Smooth muscle cell (in vitro differentiated cells): Measurements from ENCODE around the gene ADAMTS2. TPM values are rescaled to one million over a fixed set of nuclear protein-coding genes. Genes with fewer than 3 reads are reported as not detected.

Experiments
- DNase-seq: peaks from one replicate; lab custom pipeline; 2025; ENCODE audit not compliant: unreplicated experiment; lab: John Stamatoyannopoulos, UW
- H2AFZ ChIP-seq: fragments of 200-600 bp; sonication (generic); 2 replicates; pipeline ENCODE4 v1.6.0; 2016; ENCODE audit warnings: antibody characterized with exemption, low read depth, mild to moderate bottlenecking
- H3F3A ChIP-seq: fragments of 200-600 bp; sonication (generic); 2 replicates; pipeline ENCODE4 v1.6.0; 2017; ENCODE audit warnings: antibody characterized with exemption, low read depth
- H3K27ac ChIP-seq: fragments of 200-600 bp; sonication (generic); 2 replicates; pipeline ENCODE4 v1.5.1; 2016; ENCODE audit warnings: low read depth, mild to moderate bottlenecking
- H3K27me3 ChIP-seq: fragments of 200-600 bp; sonication (generic); 2 replicates; pipeline ENCODE4 v1.6.1; 2016; ENCODE audit warnings: low read depth, mild to moderate bottlenecking
- H3K36me3 ChIP-seq: fragments of 200-600 bp; sonication (generic); 2 replicates; pipeline ENCODE4 v1.5.1; 2016; ENCODE audit warnings: low read depth
- H3K4me1 ChIP-seq: fragments of 200-600 bp; sonication (generic); 2 replicates; pipeline ENCODE4 v1.5.1; 2016; ENCODE audit warnings: low read depth
- H3K4me2 ChIP-seq: fragments of 200-600 bp; sonication (generic); 2 replicates; pipeline ENCODE4 v1.6.0; 2016; ENCODE audit warnings: mild to moderate bottlenecking
- H3K4me3 ChIP-seq: fragments of 200-600 bp; sonication (generic); 2 replicates; pipeline ENCODE4 v1.5.1; 2016; ENCODE audit warnings: mild to moderate bottlenecking
- H3K79me2 ChIP-seq: fragments of 200-600 bp; sonication (generic); 2 replicates; pipeline ENCODE4 v1.6.0; 2016; ENCODE audit warnings: low read depth, mild to moderate bottlenecking
- H3K9ac ChIP-seq: fragments of 200-600 bp; sonication (generic); 2 replicates; pipeline ENCODE4 v1.6.0; 2016; ENCODE audit warnings: low read depth
- H3K9me3 ChIP-seq: fragments of 200-600 bp; sonication (generic); replicated peaks from 2 replicates; pipeline ENCODE4 v1.5.1; 2016; ENCODE audit warnings: low read depth
- H4K20me1 ChIP-seq: fragments of 200-600 bp; sonication (generic); 2 replicates; pipeline ENCODE4 v1.6.0; 2016; ENCODE audit warnings: low read depth
- WGBS: methylation state at CpG from one replicate; pipeline ENCODE4 v1.1.7; 2016; ENCODE audit warnings: low lambda C conversion rate; 5-methylcytosine and 5-hydroxymethylcytosine counted together
- polyA plus RNA-seq: library from polyadenylated mRNA; unstranded; fragments of >200 nt; fragmentation: Nextera tagmentation; extraction: Ambion mirVana; gene quantifications from 2 replicates; pipeline ENCODE4 v1.2.1, GENCODE V29; 2016
- total RNA-seq: library from RNA; depleted of rRNA; stranded (reverse); fragments of >200 nt; gene quantifications from 2 replicates; pipeline ENCODE4 v1.2.3, GENCODE V29; 2014
- TF ChIP-seq, protein P1 (sequence below): fragments of 200-600 bp; sonication (generic); IDR thresholded peaks from 2 replicates; pipeline ENCODE4 v1.5.1; 2017; ENCODE audit warnings: borderline replicate concordance, mild to moderate bottlenecking, antibody characterized with exemption; ENCODE audit not compliant: insufficient read depth, poor library complexity, severe bottlenecking

Gene ADAMTS2
- total and polyA plus RNA-seq, 2 experiments from 2014 or later = 22.8 to 37.5 TPM

DNA sequence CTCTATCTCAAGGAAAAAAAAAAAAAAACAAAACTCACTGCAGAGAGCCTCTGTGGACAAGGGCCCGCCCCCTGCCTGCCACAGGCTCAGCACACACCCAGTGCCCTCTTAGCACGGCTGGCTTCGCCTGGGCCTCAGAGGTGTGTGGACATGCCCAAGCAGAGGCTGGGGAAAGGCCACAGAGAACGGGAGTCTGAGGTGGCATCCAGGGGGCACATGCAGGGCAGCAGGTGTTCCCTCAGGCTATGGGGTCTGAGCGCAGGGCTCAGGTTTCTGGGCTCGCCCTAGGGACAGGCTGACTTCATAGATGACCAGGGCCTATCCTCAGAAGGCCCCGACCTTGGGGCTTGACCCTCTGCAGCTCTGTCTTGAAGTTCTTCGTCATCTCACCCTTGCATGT is 146.4 kb downstream of the ADAMTS2 start:
- no peak overlapping the region for H3K27ac ChIP-seq
- TF ChIP-seq, protein P1, sequence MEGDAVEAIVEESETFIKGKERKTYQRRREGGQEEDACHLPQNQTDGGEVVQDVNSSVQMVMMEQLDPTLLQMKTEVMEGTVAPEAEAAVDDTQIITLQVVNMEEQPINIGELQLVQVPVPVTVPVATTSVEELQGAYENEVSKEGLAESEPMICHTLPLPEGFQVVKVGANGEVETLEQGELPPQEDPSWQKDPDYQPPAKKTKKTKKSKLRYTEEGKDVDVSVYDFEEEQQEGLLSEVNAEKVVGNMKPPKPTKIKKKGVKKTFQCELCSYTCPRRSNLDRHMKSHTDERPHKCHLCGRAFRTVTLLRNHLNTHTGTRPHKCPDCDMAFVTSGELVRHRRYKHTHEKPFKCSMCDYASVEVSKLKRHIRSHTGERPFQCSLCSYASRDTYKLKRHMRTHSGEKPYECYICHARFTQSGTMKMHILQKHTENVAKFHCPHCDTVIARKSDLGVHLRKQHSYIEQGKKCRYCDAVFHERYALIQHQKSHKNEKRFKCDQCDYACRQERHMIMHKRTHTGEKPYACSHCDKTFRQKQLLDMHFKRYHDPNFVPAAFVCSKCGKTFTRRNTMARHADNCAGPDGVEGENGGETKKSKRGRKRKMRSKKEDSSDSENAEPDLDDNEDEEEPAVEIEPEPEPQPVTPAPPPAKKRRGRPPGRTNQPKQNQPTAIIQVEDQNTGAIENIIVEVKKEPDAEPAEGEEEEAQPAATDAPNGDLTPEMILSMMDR = no peak
- no peaks in the 10 kb centered on the region for H3F3A ChIP-seq
- no peak overlapping the region for H2AFZ ChIP-seq
- no peak overlapping the region for H3K9ac ChIP-seq
- no peaks in the 10 kb centered on the region for H3K36me3 ChIP-seq
- no peaks in the 10 kb centered on the region for H3K79me2 ChIP-seq
- H3K4me2 ChIP-seq = no peak overlapping the region
- DNase-seq = no peak
- no peaks in the 10 kb centered on the region for H4K20me1 ChIP-seq
- no peak overlapping the region for H3K4me3 ChIP-seq
- H3K9me3 ChIP-seq = no peaks in the 10 kb centered on the region
- WGBS = 90% methylated on average over 8 of the region's 8 CpGs
- H3K27me3 ChIP-seq = no peaks in the 10 kb centered on the region
- H3K4me1 ChIP-seq = no peaks in the 10 kb centered on the region

DNA sequence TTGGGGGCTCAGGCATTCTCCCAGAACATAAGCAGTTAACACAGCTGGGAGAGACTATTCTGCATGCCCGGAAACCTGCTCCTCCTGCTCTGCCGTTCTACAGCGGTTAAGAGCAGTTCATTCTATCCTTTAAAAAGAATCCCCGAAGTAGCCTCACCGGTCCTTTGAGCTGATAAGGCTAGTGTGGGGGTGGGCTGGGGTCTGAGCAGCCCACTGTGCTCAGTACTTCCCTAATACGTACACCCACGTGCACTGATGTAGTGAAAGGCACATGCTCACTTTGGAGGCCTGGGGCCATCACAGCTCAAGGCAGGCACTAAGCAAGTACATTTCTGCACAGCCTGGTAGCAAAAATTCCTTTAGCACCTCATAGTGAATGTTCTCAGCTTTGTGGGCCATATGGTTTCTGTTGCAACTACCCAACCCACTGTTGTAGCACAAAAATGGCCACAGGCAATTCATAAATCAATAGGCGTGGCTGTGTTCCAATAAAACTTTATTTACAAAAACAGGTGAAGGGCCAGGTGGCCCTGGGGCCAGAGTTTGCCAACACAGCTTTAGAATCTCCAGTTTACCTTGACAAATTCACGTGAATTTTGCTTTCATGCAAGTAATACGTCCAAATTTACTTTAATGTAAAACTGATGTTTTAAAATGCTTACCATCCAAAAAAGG is 148.7 kb downstream of the ADAMTS2 start:
- Histone ChIP-seq H3K9me3 (no peaks in the 10 kb centered on the region), H2AFZ (no peak overlapping the region), H3K27ac (no peak overlapping the region), H3K4me2 (no peak overlapping the region), H3F3A (no peaks in the 10 kb centered on the region), H3K27me3 (no peaks in the 10 kb centered on the region), H3K4me3 (no peak overlapping the region), H4K20me1 (no peaks in the 10 kb centered on the region), H3K9ac (no peak overlapping the region), H3K36me3 (no peaks in the 10 kb centered on the region), H3K4me1 (no peaks in the 10 kb centered on the region), H3K79me2 (no peaks in the 10 kb centered on the region)
- WGBS = 73% methylated on average over 10 of the region's 10 CpGs
- DNase-seq = no peak
- TF ChIP-seq, protein P1 = no peak

DNA sequence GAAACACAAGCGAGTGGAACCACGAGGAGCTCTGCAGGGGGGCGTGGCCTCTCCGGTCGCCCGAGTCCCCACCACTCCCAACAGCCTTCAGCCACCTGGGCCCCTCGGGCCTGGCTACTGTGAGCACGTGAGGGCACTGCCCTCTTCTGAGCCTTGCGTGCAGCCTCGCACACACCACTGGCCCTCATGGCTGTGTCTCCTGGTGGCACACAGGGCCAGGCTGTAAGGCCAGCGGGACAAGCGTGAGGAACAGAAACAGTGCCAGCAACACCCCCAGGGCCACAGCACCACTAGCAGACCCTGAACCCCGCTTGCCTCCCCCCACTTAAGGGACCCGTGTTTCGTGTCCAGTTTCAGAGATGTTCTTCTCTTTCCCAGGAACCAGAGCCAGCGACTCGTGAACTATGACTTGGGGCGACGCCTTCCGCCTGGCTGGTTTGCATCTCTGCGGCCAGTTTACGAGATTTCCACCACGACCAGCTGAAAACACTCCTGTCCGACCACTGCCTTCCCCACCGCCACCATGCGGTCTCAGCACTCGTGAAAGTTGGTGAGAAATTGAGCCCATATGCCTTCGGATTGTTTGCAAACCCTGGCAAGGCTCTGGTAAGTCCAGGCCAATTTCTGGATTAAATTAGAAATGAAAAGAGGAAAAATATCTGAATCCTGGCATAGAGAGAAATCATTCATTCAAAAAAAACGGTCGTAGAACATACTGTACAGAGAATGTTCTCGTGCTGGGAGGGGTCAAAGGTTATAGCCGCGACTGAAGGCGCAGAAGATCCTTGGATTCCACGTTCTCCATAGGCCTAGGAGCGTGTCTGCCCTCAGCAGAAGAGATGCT is 149.5 kb downstream of the ADAMTS2 start:
- H3K4me2 ChIP-seq = no peak overlapping the region
- H3F3A ChIP-seq = no peaks in the 10 kb centered on the region
- 88% methylated on average over 36 of the region's 36 CpGs for WGBS
- TF ChIP-seq, protein P1 = no peak
- no peak overlapping the region for H3K27ac ChIP-seq
- DNase-seq = no peak
- no peaks in the 10 kb centered on the region for H3K4me1 ChIP-seq
- no peaks in the 10 kb centered on the region for H4K20me1 ChIP-seq
- H3K4me3 ChIP-seq = no peak overlapping the region
- H3K36me3 ChIP-seq = no peaks in the 10 kb centered on the region
- H2AFZ ChIP-seq = no peak overlapping the region
- no peak overlapping the region for H3K9ac ChIP-seq
- no peaks in the 10 kb centered on the region for H3K79me2 ChIP-seq
- H3K9me3 ChIP-seq = no peaks in the 10 kb centered on the region
- no peaks in the 10 kb centered on the region for H3K27me3 ChIP-seq
